K562 (cell line): ENCODE results near the gene AHSG. TPM values are rescaled to one million over a fixed set of nuclear protein-coding genes. Genes with fewer than 3 reads are reported as not detected.
A peak's percentile ranks its signal among the peaks of the same experiment; 100 is the strongest.

Experiments used
- ATF7 ChIP-seq: fragments of 450-650 bp; IDR thresholded peaks from 2 replicates; pipeline ENCODE4 v1.7.1; 2014; ENCODE audit warnings: mild to moderate bottlenecking, moderate library complexity
- BDP1 ChIP-seq: IDR thresholded peaks from 3 replicates; pipeline ENCODE4 v1.6.1; 2011; ENCODE audit not compliant: insufficient read length, insufficient read depth
- C11orf30 ChIP-seq: fragments of 450-650 bp; IDR thresholded peaks from 2 replicates; pipeline ENCODE4 v1.6.1; 2016; ENCODE audit warnings: low read depth, mild to moderate bottlenecking
- CEBPB ChIP-seq: fragments of 450-650 bp; IDR thresholded peaks from 2 replicates; pipeline ENCODE4 v1.6.1; 2016; ENCODE audit warnings: missing genetic modification characterization, missing compliant biosample characterization
- CEBPG ChIP-seq, 3 experiments: fragments of 200-800 bp in 1 of 3; sonication (Bioruptor generic) in 1 of 3; sonication (generic) in 1 of 3; formaldehyde crosslinking in 1 of 3; IDR thresholded peaks in 2 of 3; conservative IDR thresholded peaks in 1 of 3; 2 replicates each; pipeline versions ENCODE4 v1.6.1 to v1.8.0; 2016 to 2022; ENCODE audit warnings: missing compliant biosample characterization in 2 of 3, missing genetic modification characterization in 2 of 3, mild to moderate bottlenecking in 1 of 3, missing genetic modification reagents in 1 of 3
- CTBP1 ChIP-seq: fragments of 450-650 bp; IDR thresholded peaks from 2 replicates; pipeline ENCODE4 v1.6.1; 2016; ENCODE audit warnings: borderline replicate concordance
- MAFK ChIP-seq: IDR thresholded peaks from 2 replicates; pipeline ENCODE4 v1.6.1; 2011; ENCODE audit warnings: low read length, improper control_type of control experiment
- MTA2 ChIP-seq: fragments of 450-650 bp; IDR thresholded peaks from 2 replicates; pipeline ENCODE4 v1.6.1; 2016; ENCODE audit warnings: low read depth
- NFE2 ChIP-seq: IDR thresholded peaks from 2 replicates; pipeline ENCODE4 v1.6.1; 2014; ENCODE audit warnings: antibody characterized with exemption, low read depth
- POLR2B ChIP-seq: fragments of 450-650 bp; IDR thresholded peaks from 2 replicates; pipeline ENCODE4 v1.6.1; 2018; ENCODE audit warnings: low read depth; ENCODE audit not compliant: partially characterized antibody
- PTRF ChIP-seq: fragments of 450-650 bp; IDR thresholded peaks from 2 replicates; pipeline ENCODE4 v1.6.1; 2016; ENCODE audit warnings: mild to moderate bottlenecking, missing genetic modification characterization, missing compliant biosample characterization
- PURB ChIP-seq: sonication (generic); formaldehyde crosslinking; IDR thresholded peaks from 2 replicates; pipeline ENCODE4 v1.9.0; 2021; ENCODE audit warnings: low read depth, mild to moderate bottlenecking, missing genetic modification reagents
- SMAD4 ChIP-seq: fragments of 250-450 bp; sonication (Bioruptor Pico); conservative IDR thresholded peaks from 2 replicates; pipeline ENCODE4 v1.8.0; 2021; ENCODE audit warnings: inconsistent platforms, mild to moderate bottlenecking, moderate library complexity
- SMC3 ChIP-seq: conservative IDR thresholded peaks from 2 replicates; pipeline ENCODE4 v1.6.1; 2011; ENCODE audit warnings: low read depth, low read length, improper control_type of control experiment; ENCODE audit not compliant: insufficient read depth
- TAL1 ChIP-seq: fragments of 450-650 bp; IDR thresholded peaks from 2 replicates; pipeline ENCODE4 v1.6.1; 2016; ENCODE audit warnings: mild to moderate bottlenecking
- TRIM24 ChIP-seq, 2 experiments: fragments of 450-650 bp; IDR thresholded peaks; 2 replicates each; pipeline ENCODE4 v1.6.1; 2016
- ZNF316 ChIP-seq: fragments of 450-650 bp; IDR thresholded peaks from 2 replicates; pipeline ENCODE4 v1.6.1; 2016
- ZNF644 ChIP-seq: fragments of 200-800 bp; sonication (Bioruptor generic); IDR thresholded peaks from 2 replicates; pipeline ENCODE4 v1.6.1; 2016; ENCODE audit warnings: low read depth, missing genetic modification characterization, missing compliant biosample characterization
- ZNF764 ChIP-seq: fragments of 250-450 bp; sonication (Bioruptor Pico); IDR thresholded peaks from 2 replicates; pipeline ENCODE4 v1.4.0; 2020; ENCODE audit warnings: low read depth, mild to moderate bottlenecking, moderate library complexity
- polyA plus RNA-seq, 8 experiments: library from polyadenylated mRNA; depleted of rRNA in 4 of 8; stranded (reverse) in 5 of 8; unstranded in 3 of 8; fragments of >200 nt; fragmentation: Nextera tagmentation in 2 of 8; fragmentation: Illumina TruSeq in 1 of 8; extraction: Ambion mirVana in 2 of 8; extraction: Trizol in 1 of 8; gene quantifications; 2 replicates each; pipeline versions ENCODE4 v1.2.1 to v1.2.3, GENCODE V29; 2011 to 2014; ENCODE audit warnings: inconsistent platforms in 1 of 8, missing spikeins in 1 of 8
- total RNA-seq, 7 experiments: library from RNA; depleted of rRNA in 6 of 7; stranded (reverse); fragments of >200 nt in 6 of 7; fragmentation: Illumina TruSeq in 2 of 7; extraction: Trizol in 2 of 7; gene quantifications; 2 replicates each; pipeline versions ENCODE4 v1.2.1 to v1.2.3, GENCODE V29; 2011 to 2021; ENCODE audit warnings: low replicate concordance in 1 of 7
- TF ChIP-seq, protein P1 (sequence below), 2 experiments: fragments of 150-350 bp in 1 of 2; IDR thresholded peaks; 2 replicates each; pipeline ENCODE4 v1.6.1; 2012 to 2016; ENCODE audit warnings: low read depth in 2 of 2, low read length in 2 of 2, mild to moderate bottlenecking in 1 of 2, moderate library complexity in 1 of 2
- TF ChIP-seq, protein P2 (sequence below): fragments of 450-650 bp; IDR thresholded peaks from 2 replicates; pipeline ENCODE4 v1.6.1; 2016; ENCODE audit warnings: missing biosample characterization, missing genetic modification characterization
- TF ChIP-seq, protein P3 (sequence below), 3 experiments: IDR thresholded peaks in 2 of 3; conservative IDR thresholded peaks in 1 of 3; 2 replicates each; pipeline ENCODE4 v1.5.1; 2011 to 2012; ENCODE audit warnings: low read length in 3 of 3, mild to moderate bottlenecking in 3 of 3, control low read depth in 2 of 3, improper control_type of control experiment in 1 of 3, inconsistent platforms in 1 of 3, low read depth in 1 of 3, mixed read lengths in 1 of 3, moderate library complexity in 1 of 3; ENCODE audit not compliant: insufficient read depth in 2 of 3
- TF ChIP-seq, protein P4 (sequence below): fragments of 250-450 bp; sonication (Bioruptor Pico); IDR thresholded peaks from 2 replicates; pipeline ENCODE4 v1.5.0; 2021

The AHSG gene
- total and polyA plus RNA-seq, 9 of the 15 experiments (the other 6 are each of a cell fraction or from before 2014, with no cell fraction given) = 0.69 TPM; not detected in 8

DNA sequence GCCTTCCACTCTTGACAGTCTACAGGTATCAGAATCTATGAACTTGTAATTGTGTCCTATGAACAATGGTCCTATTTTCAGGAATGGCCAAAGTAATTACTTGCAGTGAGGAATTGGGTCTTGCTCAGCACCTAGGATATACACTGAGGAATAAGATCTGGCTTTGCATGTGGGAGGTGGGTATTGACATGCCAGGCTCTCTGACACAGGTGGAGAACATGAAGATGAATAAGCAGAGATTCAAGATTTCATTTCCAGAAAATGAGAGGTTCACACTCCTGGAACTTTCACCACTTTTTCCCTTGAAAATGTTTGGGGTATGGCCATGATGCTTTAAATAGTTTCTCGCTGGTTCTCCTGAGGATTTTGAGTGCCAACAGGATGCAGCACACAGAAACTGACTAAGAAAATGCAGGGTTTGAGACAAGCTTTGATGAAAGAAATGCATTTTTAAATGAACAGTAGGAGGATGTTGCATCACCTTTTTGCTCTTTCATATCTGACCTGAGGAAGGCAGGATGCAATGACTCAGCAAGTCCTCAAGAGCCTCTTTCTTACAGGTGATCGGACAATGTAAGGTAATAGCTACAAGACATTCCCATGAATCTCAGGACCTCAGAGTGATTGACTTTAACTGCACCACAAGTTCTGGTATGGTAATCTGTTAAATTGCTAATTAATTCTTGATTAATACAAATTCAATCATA, 56.7 kb downstream of the AHSG start (continued):
- TF ChIP-seq, protein P1, sequence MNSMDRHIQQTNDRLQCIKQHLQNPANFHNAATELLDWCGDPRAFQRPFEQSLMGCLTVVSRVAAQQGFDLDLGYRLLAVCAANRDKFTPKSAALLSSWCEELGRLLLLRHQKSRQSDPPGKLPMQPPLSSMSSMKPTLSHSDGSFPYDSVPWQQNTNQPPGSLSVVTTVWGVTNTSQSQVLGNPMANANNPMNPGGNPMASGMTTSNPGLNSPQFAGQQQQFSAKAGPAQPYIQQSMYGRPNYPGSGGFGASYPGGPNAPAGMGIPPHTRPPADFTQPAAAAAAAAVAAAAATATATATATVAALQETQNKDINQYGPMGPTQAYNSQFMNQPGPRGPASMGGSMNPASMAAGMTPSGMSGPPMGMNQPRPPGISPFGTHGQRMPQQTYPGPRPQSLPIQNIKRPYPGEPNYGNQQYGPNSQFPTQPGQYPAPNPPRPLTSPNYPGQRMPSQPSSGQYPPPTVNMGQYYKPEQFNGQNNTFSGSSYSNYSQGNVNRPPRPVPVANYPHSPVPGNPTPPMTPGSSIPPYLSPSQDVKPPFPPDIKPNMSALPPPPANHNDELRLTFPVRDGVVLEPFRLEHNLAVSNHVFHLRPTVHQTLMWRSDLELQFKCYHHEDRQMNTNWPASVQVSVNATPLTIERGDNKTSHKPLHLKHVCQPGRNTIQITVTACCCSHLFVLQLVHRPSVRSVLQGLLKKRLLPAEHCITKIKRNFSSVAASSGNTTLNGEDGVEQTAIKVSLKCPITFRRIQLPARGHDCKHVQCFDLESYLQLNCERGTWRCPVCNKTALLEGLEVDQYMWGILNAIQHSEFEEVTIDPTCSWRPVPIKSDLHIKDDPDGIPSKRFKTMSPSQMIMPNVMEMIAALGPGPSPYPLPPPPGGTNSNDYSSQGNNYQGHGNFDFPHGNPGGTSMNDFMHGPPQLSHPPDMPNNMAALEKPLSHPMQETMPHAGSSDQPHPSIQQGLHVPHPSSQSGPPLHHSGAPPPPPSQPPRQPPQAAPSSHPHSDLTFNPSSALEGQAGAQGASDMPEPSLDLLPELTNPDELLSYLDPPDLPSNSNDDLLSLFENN (IDR thresholded peaks at IDR 0.05; ENCODE audit: low read depth in 2 of 2, low read length in 2 of 2) = no peak
- TF ChIP-seq MTA2 (no peak), NFE2 (peak; percentile 88), ZNF316 (peak; percentile 73), ZNF644 (tag) (no peak), PURB (CRISPR knock-in tag) (no peak), ATF7 (0 out of 2 replicates have a peak, but pooled peaks have one; percentile 35), SMAD4 (CRISPR knock-in tag) (no peak), MAFK (peak; percentile 26; the same call in 1 of the 2 replicates), TAL1 (no peak), CEBPG (CRISPR knock-in tag; IDR thresholded peaks at IDR 0.05) (peak; percentile 72), CEBPG (tag; conservative IDR thresholded peaks at IDR 0.05 in 1 of 2, IDR thresholded peaks at IDR 0.05 in 1 of 2) (peak; percentile 91 to 95), ZNF764 (CRISPR knock-in tag) (no peak), BDP1 (no peak), CEBPB (tag) (peak; percentile 75), PTRF (no peak), C11orf30 (peak; percentile 72; the same call in 1 of the 2 replicates), TRIM24 (IDR thresholded peaks at IDR 0.05) (peak; percentile 23 to 41; a peak in 2 of 4 replicates), POLR2B (no peak), CTBP1 (peak; percentile 39; the same call in 1 of the 2 replicates), SMC3 (no peak)
- TF ChIP-seq, protein P2, sequence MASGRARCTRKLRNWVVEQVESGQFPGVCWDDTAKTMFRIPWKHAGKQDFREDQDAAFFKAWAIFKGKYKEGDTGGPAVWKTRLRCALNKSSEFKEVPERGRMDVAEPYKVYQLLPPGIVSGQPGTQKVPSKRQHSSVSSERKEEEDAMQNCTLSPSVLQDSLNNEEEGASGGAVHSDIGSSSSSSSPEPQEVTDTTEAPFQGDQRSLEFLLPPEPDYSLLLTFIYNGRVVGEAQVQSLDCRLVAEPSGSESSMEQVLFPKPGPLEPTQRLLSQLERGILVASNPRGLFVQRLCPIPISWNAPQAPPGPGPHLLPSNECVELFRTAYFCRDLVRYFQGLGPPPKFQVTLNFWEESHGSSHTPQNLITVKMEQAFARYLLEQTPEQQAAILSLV (tag) = no peak
- TF ChIP-seq, protein P3, sequence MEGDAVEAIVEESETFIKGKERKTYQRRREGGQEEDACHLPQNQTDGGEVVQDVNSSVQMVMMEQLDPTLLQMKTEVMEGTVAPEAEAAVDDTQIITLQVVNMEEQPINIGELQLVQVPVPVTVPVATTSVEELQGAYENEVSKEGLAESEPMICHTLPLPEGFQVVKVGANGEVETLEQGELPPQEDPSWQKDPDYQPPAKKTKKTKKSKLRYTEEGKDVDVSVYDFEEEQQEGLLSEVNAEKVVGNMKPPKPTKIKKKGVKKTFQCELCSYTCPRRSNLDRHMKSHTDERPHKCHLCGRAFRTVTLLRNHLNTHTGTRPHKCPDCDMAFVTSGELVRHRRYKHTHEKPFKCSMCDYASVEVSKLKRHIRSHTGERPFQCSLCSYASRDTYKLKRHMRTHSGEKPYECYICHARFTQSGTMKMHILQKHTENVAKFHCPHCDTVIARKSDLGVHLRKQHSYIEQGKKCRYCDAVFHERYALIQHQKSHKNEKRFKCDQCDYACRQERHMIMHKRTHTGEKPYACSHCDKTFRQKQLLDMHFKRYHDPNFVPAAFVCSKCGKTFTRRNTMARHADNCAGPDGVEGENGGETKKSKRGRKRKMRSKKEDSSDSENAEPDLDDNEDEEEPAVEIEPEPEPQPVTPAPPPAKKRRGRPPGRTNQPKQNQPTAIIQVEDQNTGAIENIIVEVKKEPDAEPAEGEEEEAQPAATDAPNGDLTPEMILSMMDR (IDR thresholded peaks at IDR 0.05 in 2 of 3, conservative IDR thresholded peaks at IDR 0.05 in 1 of 3; ENCODE audit: insufficient read depth in 2 of 3, low read depth in 1 of 3, low read length in 3 of 3) = no peak
- TF ChIP-seq, protein P4, sequence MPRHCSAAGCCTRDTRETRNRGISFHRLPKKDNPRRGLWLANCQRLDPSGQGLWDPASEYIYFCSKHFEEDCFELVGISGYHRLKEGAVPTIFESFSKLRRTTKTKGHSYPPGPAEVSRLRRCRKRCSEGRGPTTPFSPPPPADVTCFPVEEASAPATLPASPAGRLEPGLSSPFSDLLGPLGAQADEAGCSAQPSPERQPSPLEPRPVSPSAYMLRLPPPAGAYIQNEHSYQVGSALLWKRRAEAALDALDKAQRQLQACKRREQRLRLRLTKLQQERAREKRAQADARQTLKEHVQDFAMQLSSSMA (CRISPR knock-in tag) = no peak
